ENCODE measurements around the gene RDH16.
"Not testable (repeated sequence)": the region's sequence is repeated elsewhere in the genome, so short reads cannot be mapped to it uniquely, and the experiment has no call there.

The RDH16 gene

GRCh38 chr12:56916296-56916995, 41.0 kb downstream of the RDH16 start:
- DNase-seq, result no peak

GRCh38 chr12:56914724-56915123, 42.7 kb downstream of the RDH16 start:
- no peak for DNase-seq

GRCh38 chr12:56914256-56914655, 43.2 kb downstream of the RDH16 start:
- no peak for DNase-seq

- not testable (repeated sequence) for DNase-seq
Measured at GRCh38 chr12:56909403-56909802, 48.0 kb downstream of the RDH16 start.

GRCh38 chr12:56908136-56908535, 49.3 kb downstream of the RDH16 start:
- DNase-seq, result no peak

GRCh38 chr12:56905852-56906251, 51.6 kb downstream of the RDH16 start:
- DNase-seq, result no peak

GRCh38 chr12:56903374-56903773, 54.0 kb downstream of the RDH16 start:
- no peak for DNase-seq
